DMS53 (cell line): ENCODE data around the gene MISP.
"Not testable (repeated sequence)": the region's sequence is repeated elsewhere in the genome, so short reads cannot be mapped to it uniquely, and the experiment has no call there.

ENCODE experiments used
- DNase-seq: peaks from one replicate; lab custom pipeline; 2025; lab: John Stamatoyannopoulos, UW

Gene MISP

DNA sequence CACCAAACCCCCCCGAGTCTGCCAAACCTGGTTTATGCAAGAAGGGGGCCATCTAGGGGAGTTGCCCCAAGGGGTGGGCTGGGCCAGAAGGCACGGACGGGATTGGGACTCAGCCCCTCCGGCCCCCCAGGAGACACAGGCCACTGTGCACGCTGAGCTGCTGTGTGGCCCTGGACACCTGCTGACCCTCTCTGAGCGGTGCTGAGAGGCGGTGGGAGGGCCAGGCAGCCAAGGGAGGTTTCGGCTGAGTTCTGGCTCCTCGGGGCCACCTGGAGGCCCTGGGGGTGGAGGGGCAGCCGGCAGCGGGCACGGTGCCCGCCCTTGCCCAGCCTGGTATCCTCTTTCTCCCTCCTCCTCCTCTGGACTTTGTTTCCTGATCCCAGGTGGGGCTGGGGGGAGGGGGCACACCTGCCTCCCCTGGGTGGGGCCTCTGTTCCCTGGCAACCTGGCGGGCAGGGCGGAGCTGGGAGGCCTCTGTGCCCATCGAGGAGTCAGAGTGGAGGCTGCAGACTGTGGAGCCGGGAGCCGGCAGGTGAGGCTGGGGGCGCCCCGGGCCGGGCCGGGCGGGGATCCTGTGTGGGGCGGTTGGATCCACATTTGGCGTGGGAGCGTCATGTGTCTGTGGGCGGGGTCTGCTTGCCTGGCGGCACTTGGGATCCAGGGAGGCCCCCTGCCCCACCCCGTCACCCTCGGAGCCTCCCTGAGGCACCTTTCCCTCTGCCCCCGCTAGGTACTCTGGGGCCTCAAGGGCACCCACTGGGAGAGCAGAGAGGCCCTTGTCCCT, at the start of gene MISP:
MISP (plus strand) TSS at position 473 of the 784 bp plus-strand sequence. CDS start 5,835 bp downstream, outside the sequence.
- DNase-seq: peak; percentile 94

- DNase-seq: not testable (repeated sequence)
Observed at GRCh38 chr19:702847-703246, 48.1 kb upstream of the MISP start.

DNA sequence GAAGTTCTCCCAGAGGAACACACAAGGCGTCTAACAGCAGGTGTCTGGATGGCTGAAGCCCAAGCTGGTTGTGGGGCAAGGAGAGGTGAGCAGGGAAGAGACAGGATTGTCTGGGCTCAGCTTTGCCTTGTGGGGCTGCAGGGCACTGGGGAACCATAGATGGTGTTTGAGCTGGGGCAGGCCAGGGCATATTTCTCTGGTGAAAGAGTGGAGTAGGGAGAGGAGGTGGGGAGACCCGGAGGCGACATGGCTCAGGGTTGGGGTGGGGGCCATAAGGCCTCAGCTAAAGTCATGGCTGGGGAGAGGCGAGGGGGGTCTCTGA, 47.6 kb upstream of the MISP start:
- no peak for DNase-seq

DNA sequence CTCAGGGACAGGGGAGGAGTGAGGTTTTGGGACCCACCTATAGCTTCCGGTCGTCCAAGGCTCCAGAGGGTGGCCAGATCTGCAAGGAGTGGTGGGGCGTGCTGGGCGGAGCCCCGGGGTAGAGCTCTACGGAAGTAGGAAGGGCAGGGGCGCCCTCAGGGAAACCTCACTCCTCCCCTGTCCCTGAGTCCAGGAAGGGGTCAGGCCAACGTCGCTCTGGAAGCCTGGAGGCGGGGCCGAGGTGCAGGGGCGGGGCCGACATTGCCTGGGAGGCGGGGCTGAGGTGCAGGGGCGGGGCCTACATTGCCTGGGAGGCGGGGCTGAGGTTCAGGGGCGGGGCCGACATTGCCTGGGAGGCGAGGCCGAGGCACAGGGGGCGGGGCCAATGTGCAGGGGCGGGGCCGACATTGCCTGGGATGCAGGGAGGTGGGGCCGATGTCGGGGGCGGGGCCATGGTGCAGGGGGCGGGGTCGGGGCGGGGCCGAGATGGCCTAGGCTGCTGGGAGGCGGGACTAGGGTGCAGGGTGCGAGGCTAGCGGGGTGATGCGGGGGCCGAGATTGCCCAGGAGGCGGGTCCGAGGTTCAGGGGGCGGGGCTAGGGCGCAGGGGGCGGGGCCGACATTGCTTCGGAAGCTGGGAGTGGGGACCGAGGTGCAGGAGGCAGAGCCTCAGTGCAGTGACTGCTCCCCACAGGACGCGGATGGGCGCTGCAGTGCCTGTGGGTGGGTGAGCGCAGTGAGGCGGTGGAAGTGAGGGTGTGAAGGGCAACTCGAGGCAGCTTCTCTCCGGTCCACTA, 47.1 kb upstream of the MISP start:
- DNase-seq: peak; percentile 50

DNA sequence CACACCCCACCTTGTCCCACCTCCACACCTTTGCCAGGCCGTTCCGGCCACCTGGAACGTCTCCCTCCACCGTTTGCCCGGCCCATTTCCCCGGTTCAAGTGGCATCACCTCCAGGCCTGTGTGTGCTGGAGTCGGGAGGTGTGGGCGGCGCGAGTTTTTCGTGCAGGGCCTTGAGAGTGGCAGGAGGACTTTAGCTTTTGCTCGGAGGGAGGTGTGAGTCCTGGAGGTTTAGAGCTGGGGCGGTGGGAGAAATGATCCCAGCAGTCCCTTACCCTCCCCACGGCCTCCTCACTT, 46.5 kb upstream of the MISP start:
- DNase-seq: no peak

- no peak for DNase-seq
Observed at GRCh38 chr19:708154-709143, 42.5 kb upstream of the MISP start, which contains the start of gene PALM. PALM (plus strand) TSS chr19:708935; CDS start chr19:709147, 212 bp downstream.

DNA sequence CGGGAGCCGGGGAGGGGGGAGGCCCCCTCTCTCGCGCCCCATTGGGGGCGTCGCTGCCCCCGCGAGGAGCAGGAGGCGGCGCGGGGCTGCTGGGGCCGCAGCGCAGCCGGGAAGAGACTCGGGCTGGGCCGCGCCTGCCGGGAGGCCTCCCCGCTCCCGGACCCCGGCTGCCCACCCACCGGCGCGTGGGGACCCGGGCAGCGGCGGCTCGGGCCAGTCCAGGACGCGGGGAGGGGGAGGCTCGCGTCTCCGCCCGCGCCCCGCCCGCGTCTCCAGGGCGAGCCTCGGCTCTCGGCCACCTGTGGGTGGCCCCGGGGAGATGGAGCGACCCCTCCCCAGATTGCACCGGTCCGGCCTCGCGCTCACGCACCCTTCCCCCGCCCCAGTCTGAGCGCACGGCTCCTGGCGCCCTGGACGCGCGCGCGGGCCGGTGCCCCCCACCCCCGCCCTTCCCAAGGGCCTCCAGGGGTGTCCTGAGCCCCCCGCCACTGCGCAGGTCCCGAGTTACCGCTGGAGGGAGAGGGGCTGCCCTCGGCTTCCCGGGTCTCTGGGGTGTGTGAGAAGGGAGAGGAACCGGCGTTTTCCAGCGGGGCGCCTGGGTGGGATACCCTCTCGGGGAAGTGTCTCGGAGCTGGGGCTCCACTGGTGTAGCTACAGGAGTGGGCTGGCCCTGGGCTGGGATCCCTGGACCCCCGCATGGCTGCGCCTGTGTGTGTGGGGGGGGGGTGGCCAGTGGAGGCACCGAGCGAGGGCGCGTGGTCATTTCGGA, 41.5 kb upstream of the MISP start:
- no peak for DNase-seq

DNA sequence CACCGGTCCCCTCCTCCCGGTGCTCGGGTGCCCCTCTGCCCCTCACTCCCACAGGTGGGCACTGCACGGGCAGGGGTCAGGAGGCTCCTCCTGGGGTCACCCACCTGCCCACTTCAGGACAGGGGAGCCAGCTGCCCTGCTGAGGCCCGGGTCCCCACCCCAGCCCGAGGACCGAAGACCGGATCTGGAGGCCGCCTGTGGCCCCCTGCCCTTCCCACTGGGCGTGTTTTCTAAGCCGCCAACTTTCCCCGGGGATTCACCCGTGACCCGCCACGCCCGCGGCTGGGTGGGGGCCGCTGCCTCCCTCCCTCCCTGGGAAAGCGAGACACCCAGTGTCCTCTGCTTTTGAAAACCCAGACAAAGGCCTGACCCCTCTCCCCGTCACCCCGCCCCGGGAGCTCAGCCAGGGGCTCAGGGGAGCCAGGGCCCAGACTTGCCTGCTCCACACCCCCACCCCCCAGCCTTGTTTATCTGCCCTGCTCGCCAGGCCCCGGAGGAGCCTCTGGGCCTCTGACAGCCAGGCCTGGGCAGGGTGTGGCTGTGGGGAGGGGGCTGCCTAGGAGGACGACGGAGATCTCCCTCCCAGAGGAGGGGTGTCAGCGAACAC, 40.8 kb upstream of the MISP start:
- DNase-seq: no peak

DNA sequence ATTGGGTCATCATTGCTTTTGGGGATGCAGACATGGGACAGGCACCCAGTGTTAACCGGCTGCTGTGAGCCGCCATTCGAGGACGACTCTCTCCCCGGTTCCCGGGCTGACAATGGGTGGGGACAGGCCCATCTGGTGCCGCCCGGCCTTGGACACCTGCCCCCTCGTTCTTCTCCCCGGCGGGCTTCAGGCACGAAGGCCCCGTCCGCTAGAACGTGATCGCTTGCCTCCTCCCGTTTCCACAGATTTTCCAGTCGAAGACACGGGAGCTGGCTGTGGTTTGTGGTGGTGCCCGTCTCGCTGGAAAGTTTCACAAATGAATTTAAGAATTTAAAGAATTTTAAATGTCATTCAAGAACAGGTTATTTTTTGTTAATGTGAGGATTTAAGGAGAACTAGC, 40.1 kb upstream of the MISP start:
- DNase-seq: no peak

DNA sequence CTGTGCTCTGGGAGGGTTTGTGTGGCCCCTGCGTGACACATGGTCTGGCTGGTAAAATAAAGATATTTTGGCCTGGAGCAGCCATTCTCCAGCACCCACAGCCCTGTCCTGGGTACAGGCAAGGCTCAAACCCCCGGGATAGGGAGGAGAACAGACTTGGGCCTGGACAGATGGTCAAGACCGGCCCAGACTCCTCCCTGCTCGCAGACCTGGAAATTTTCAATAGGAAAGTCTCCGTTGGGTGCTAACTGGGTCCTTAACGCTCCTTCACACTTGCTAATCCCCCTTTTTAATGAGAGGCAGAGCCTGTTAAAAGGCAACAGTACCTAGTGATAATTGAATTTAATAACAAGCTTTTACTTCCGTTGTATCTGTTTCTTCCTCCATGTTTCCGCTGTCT, 39.7 kb upstream of the MISP start:
- no peak for DNase-seq

DNA sequence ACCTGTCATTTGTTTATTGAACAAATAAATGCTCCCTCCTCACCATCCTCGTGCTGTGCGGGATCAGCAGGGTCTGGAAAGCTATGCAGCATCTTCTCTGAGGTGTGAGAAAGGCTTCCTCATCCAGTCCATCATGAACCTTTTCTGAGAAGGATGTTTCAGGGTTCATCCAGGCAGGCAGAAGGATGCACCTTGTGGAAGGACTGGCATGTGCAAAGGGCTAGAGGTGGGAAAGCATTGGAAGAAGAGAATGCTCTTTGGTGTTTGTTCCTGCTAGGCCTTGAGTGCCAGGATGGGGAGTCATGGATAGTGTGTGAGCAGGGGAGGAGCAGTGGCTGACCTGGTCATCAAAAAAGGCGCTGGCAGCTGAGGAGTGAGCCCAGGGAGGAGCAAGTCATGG, 35.6 kb upstream of the MISP start:
- DNase-seq: no peak

DNA sequence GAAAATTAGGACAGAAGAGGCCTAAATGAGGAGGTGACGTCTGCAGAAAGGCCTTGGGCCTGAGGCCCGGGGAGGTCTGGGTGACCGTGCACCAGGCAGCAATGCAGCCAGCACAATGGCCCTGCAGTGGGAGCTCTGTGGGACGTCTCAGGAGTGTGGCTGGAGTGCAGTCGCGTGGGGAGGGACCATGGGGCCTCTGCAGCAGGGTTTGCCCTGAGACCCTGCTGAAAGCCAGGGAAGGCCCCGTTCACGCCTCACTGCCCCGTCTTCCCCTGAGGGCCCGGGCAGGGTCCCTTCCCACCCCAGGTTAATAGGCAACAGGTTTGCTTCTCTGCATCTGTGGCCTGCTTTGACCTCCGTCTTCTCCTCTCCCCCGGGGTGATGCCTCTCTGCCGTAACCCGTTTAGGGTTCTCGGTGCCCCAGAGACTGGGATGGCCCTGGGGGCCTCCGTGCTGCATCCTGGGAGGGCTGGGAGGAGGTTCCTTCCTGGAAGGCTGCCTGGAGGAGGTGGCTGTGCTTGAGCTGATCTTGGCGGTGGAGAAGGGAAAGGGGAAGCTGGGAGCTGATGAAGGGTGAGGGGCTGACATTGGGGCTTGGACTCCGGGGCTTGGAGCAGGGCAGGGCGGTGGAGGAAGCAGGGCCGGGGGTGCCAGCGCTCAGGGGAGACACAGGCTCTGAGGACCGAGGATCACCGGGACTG, 32.5 kb upstream of the MISP start:
- no peak for DNase-seq

- DNase-seq: no peak
Observed at GRCh38 chr19:718991-719512, 31.9 kb upstream of the MISP start.

- DNase-seq: peak; percentile 32
Observed at GRCh38 chr19:719636-720344, 31.1 kb upstream of the MISP start.

GRCh38 chr19:720345-721160, 30.4 kb upstream of the MISP start:
- peak; percentile 27 for DNase-seq

DNA sequence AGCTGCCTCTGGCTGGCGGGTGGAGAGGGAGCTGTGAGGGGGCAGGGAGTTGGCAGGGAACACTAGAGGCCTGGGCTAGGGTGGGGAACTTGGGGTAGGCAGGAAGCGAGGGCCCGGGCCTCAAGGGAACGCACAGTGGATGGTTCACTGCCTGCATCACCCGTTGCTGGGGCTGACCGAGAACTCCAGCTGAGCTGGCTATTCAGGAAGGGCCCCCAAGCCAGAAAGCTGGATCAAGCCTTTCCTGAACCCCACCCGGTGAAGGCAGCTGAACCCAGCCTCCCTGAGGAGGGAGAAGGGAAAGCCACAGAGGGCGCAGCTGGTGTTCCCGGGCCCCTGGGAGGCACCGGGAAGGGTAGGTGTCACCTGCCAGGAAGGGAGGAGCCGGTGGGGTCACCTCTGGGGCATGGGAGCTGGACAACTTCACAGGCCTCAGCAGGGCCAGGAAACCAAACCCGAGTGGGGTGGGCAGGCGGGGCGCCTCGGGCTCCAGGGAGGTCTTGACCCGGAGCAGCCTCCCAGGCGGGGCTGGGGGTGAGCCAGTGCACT, 28.3 kb upstream of the MISP start:
- DNase-seq: peak; percentile 37

GRCh38 chr19:723247-723646, 27.7 kb upstream of the MISP start:
- no peak for DNase-seq

DNA sequence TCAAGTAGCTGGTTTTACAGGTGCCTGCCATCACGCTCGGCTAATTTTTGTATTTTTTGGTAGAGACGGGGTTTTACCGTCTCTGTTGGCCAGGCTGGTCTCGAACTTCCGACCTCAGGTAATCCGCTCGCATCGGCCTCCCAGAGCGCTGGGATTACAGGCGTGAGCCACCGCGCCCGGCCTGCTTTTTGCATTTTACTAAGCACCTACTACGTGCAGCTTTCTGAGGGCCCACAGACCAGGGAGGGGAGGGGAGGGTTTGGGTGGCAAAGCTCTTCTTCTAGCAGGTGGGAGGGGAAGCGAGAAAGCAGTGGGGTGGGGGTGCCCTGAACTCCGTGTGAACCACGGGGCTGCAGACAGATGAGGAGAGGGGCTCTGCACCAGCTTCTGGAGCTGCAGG, 27.2 kb upstream of the MISP start:
- no peak for DNase-seq
